Measurements from ENCODE around the gene FOXI2. TPM values are rescaled to one million over a fixed set of nuclear protein-coding genes. Genes with fewer than 3 reads are reported as not detected.

Gene FOXI2
- total RNA-seq (2014; rRNA removed; shearing (Covaris generic)), result not detected in 2 replicates

DNA sequence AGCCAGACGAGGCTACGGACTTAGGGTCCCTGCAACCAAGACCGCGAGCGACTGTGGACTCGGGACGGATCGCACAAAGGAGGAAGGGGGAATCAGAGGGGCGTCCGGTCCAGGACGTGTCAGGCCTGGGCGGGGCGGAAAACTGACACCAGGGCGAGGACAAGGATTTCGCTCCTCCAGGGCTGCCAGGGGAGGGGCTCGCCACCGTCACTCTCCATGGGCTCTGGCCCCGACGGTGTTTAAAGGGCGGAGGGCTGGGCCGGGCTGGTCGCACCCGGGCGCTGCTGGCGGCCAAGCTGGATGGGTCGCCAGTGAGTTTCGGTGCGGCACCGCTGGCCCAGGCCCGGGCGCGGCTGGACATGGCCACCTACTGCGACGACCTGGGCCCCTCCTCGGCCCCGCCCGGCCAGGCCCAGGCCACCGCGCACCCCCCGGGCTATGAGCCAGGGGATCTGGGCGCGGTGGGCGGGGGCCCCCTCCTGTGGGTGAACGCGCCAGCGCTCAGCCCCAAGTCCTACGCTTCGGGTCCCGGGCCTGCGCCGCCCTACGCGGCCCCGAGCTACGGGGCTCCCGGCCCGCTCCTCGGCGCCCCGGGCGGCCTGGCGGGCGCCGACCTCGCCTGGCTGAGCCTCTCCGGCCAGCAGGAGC lies at the start of gene FOXI2:
FOXI2 (plus strand) TSS at position 271 of the 648 bp plus-strand sequence; CDS start at position 360, 89 bp downstream.
- DNase-seq (ENCODE audit: low read depth), result no peak

DNA sequence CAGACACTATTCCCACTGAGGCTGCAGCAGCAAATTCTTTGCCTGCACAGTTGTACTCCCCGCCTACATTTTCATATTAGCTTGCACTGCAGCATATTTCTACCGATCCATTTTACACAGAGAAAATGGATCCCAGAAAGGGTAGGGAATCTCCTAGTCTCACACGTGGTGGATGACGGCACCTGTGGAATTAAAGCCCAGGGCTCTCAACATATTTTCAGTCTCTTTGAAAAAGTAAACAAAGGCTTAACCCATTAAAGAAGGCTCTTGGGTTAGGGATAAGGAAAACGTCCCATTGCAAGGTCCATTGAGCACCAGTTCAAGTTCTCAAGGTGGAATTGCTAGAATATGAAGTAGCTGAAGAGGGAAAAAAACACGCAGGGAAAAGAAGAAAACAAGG lies 49.4 kb upstream of the FOXI2 start:
- no peak for DNase-seq (ENCODE audit: low read depth)

DNA sequence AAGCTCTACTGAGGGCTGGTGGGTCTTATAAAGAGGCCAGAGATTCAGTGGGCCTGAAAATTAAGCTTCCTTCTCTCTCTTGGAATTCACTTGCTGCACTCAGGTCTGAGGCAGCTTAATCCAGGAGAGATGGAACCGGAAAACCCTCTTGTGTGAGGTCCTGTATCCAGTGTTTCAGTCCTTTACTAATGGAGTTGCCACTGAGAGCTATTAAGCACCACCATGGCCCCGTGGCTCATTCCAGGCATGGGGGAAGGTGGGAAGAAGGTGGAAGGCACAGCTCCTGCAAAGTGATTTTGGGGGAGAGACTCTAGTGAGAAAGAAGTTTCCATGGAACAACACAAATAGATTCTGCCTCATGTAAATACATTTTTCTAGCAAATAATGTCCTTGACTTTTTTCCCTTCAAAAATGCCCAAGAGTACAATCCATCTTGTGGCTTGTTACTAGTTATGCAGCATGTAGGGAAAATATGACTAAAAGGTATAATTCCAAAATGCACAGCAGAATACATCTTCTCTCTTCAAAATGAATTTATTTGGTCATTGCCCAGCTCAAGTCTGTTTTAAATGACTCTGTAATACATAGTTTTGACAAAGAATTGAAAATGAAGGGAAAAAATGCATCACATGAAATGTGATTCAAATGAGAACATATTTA lies 46.7 kb upstream of the FOXI2 start:
- no peak for DNase-seq (ENCODE audit: low read depth)

DNA sequence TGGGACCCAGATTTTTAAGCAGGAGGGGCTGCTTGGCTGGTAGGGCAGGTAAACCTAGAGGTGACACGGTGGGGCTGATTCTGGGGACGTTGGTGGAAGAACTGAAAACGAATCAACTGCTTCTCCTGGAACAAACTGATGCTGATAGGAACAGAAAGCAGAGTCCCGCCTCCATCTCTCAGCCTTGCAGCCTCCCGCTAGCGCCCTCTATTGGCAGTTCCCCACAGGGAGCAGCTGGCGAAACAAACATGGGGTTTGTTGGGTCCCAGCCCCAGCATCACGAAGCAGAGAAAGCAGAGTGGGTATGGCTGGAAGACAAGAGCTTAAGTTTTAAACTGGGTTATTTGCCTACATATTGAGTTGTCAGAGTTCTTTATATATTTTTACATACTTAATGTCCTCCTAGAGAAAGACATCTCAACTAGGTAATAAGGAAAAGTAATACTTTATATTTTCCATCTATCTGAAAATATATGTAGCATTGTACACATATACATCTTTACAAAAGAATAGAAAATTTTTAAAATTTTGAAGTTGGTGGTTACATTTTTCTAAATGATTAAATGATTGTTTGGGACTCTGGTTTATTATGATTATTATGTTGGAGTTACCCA lies 42.3 kb upstream of the FOXI2 start:
- DNase-seq (ENCODE audit: low read depth), result peak; percentile 45

DNA sequence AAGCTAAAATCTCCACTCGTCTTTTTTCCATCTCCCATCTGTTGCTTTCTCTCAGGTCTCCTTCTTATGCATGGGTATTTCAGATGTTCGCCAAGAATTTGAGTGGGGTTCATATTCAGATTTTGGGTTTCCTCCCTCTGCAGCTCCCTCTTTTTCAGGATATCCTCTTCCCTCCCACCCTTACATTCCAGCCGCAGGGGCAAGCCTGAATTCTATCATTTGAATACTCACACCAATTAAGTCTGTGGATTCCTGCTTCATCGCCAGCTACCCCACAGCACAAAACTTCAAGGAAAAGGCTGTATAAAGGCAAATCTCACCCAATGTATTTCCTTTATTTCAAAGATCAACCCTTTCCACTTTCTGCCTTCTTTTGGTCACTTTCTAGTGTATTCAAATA lies 41.6 kb upstream of the FOXI2 start:
- DNase-seq (ENCODE audit: low read depth), result no peak

DNA sequence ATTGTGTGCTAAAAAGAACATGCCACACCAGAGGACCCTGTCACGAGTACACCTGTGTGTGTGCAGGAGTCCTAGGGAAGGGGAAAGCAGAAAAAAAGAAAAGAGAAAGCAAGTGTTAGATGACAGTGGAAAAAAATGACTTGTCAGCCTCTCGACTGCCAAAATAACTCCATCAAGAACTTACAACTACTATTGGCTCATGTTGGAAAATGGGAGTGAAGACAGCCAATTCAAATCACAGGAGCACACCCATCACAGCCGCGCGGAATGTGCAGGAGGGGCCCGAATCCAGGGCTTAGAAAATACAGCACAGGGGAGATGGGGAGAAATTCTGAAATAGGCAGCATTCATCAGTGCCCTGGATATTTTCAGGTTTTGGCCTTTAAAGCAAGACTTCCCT lies 38.1 kb upstream of the FOXI2 start:
- no peak for DNase-seq (ENCODE audit: low read depth)

DNA sequence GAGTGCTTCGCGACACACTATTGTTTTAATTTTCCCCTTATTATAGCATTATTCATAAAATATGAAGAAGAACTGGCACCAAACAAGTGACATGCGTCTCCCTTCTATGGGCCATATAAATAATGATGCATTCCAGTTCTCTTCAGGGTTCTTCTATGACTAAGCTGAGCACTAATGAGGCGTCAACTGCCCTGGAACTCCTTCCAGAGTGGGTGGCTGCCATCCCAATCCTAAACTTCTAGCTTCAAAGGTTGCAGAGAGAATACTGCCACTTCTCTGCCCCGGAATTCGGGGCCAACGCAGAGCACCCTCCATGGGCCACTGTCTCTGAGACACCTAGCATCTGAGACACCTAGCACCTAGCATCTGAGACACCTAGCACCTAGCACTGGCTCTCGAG lies 37.7 kb upstream of the FOXI2 start:
- no peak for DNase-seq (ENCODE audit: low read depth)

DNA sequence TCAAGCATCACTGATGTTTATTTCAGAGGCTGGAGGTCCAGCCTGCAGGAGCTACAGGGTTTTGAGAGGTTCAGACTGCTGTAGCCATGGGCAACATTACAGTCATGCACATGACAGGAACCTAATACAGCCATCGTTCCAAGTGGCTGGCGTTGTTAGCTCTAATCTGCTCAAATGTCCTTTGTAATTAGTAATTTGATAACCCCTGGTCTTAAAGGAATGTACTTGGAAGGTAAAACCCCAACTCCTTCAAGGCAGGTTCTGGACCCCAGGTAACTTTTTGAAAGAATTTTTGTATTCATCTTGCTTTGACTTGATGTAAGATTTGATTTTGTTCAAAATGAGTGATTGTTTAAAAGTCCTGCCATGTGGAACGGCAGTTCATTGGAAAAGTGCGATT lies 34.7 kb upstream of the FOXI2 start:
- no peak for DNase-seq (ENCODE audit: low read depth)

DNA sequence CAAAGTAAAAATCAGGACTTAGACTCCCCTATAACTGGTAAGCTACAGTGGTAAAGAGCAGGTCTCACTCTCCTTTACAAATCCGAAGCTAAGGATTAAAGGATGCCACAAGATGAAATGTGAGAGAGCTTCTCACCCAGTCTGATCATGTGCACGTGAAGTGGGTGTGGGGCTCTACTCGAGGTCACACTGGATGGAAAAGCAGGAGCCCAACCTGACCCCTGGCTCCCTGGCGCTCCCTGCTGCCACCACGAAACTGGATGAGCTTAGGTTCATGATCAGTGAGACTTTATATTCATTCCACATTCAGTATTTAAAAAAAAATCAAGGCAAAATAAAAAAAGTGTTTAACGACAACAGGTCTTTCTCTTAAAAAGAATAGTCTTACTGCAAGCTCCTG lies 21.7 kb upstream of the FOXI2 start:
- no peak for DNase-seq (ENCODE audit: low read depth)

DNA sequence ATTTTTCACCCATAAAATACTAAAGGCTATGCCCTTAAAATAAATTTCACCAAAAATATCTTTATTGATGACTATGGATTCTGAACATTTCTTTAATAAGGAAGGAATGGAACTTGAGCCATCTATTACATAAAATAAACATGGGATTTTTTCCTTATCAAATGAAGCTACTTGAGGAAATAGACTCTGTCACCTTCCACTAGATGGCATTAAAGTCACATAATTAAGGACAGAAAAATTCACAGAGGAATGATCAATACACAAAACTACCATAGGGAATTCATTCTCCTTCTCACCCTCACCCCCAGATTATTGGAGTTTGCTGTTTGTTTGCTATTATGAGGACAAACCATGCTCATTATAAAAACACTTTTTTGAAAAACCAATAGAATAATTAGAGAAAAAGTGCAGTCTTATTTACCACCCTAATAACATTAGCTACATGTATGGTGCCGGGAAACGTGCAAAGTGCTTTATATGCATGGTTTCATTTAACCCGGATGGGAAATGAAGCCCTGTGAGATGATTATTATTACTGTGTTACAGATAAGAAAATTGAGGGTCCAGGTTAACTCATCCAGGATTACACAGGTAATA lies 21.1 kb upstream of the FOXI2 start:
- peak; percentile 22 for DNase-seq (ENCODE audit: low read depth)

DNA sequence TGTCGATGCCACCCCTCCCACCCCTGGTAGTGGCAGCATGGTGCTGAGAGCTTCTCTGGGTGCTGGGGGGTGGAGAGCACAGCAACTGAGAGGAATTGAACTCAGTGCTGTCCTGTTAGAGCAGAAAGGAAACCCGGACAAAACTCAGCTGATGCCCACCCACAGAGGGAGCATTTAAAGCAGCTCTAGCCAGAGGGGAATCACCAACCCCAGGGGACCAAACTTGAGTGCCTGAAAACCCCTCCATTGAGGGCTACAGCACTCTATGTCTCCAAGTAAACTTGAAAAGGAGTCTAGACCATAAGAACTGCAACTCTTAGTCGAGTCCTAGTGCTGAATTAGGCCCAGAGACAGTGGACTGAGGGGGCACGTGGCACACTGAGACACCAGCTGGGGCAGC lies 16.8 kb upstream of the FOXI2 start:
- DNase-seq (ENCODE audit: low read depth), result no peak

DNA sequence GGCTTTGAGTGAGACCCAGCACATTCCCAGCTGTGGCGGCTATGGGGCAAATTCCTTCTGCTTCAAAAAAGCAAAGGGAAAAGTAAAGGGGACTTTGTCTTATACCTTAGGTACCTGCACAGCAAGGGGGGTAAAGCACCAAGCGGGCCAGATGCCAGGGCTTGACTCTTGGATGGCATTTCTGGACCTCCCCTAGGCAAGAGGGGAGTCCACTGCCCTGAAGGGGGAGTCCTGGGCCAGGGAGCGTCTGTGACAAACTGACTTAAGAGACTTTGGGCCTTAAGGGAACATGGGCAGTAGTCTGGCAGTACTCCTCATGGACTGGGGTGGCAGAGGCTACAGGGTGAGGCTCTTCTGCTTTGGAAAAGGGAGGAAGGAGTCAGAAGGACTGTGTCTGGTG lies 16.1 kb upstream of the FOXI2 start:
- DNase-seq (ENCODE audit: low read depth), result no peak

DNA sequence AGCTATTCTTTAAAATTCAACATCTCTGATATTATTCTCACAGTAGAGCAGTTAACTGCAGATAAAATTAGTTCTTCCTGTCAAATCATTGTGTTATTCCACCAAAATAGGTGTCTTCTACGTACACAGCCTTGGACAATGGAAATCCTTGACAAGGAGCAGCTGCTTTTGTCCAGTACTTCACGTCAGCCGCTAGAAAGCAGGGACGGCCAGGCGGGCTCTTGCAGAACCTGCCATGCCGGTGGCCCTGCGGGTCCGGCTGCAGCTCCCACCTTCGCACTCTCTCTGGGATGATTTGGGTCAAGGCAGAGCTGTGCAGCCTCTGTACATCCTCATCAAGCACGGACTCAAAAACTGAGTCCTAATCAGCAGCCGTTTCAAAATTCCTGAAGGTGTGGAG lies 2.2 kb upstream of the FOXI2 start:
- no peak for DNase-seq (ENCODE audit: low read depth)

DNA sequence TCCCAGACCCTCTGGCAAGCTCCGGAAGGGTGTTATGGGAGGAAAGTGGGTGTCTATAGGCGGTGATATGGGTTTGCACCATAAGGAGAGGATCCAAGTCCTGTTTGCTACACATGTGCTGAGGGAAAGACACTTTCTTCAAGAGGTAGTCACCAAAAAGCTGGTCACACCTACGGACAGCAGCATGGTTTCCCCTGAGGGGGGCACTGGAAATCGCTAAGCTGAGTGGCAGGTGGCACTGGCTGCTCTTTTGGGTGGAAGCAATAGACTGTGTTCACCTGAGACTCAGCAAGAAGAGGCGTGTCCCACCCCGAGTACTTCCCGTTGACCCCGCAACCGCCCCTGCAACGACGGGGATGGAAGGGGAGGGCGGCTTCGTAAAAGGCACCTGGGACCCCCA lies 1.8 kb upstream of the FOXI2 start:
- DNase-seq (ENCODE audit: low read depth), result no peak

DNA sequence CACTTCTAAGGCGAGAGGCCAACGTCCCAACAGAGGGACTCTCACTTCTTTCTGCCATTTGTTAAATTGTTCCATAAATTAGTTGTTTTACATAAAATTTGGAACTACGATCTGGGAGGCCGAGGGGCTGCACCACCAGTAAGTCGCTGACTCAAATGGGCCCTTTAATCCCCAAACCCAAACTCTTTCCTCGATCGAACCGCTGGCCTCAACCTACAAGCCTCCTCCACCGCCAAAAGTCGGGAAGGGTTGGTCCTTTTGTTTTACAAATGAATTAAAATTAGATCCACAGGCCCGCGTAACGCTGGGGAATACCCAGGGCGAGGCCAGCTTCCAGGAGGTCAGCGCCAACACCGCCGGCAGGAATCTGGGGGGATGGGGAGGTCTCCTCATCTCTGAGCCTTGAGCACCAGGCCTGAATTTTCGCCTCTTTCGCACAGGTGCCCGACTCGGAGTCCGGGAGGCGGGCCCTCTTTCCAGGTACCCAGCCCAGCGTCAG lies 1.2 kb upstream of the FOXI2 start:
- DNase-seq (ENCODE audit: low read depth), result no peak

DNA sequence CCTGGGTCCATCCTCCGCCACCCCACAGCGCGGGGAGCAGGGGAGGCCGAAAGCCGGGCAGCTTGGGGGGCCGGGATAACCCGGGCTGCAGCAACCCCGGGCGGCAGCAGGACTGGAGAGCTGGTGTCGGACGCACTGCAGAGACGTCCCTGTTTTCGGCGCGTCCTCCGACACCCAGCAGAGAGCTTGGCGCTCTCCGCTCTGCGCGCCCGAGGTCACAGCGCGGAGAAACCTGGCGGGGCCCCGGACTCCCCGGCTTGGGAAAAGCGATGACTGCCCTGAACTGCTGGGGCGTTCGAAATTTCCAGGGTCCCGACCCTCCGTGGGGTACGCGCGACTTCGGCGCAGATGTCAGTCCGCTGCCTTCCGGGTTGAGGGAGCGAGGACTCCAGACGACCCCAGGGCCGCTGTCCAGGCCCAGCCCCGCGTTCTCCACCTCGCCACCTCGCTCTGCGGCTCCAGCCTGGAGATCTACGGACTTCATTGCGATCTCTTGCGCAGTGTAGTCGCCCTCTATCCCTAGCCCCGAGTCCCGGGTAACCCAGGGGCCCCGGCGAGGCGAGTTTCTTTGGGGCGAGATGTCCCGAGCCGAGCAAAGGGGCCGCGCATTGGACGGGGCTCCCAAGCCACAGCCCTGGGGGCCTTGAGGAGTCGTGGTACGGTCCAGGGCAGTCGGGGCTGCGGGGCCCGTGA lies 617 bp upstream of the FOXI2 start:
- no peak for DNase-seq (ENCODE audit: low read depth)

DNA sequence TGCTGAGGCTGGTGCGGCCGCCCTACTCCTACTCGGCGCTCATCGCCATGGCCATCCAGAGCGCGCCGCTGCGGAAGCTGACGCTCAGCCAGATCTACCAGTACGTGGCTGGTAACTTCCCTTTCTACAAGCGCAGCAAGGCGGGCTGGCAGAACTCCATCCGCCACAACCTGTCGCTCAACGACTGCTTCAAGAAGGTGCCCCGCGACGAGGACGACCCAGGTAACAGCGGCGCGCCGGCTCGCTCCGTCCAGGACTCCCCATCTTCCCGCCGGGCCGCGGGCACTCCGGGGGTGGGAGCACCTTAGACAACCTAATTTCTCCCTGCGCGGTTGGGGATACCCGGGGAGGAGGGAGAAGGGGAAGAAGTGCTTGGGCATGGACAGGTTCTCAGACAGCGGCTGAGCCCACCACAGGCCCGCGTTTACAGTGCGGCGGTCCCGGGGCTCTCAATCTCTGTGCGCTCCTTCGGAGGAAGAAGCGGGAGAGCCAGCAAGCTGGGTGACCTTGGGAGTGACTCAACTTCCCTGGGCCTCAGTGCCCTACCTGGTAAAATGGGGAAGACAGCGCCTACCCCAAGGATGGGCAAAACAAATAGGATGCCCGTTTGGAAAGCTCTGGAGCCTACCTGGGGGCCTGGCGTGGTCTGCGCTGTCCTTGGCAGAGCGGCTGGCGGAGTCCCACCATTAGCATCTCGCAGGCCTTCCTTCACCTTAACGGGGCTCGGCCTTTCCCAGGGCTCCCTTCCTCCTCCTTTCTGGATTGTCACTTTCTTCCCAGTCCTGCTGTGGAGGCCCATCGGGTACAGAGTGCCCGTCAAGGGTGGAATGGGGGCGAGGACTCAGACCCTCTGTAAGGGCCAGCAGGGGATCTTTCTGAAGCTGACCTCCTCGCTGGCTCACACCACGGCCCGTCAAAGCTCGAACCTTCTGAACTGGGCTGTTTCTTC lies 852 bp downstream of the FOXI2 start:
- no peak for DNase-seq (ENCODE audit: low read depth)

DNA sequence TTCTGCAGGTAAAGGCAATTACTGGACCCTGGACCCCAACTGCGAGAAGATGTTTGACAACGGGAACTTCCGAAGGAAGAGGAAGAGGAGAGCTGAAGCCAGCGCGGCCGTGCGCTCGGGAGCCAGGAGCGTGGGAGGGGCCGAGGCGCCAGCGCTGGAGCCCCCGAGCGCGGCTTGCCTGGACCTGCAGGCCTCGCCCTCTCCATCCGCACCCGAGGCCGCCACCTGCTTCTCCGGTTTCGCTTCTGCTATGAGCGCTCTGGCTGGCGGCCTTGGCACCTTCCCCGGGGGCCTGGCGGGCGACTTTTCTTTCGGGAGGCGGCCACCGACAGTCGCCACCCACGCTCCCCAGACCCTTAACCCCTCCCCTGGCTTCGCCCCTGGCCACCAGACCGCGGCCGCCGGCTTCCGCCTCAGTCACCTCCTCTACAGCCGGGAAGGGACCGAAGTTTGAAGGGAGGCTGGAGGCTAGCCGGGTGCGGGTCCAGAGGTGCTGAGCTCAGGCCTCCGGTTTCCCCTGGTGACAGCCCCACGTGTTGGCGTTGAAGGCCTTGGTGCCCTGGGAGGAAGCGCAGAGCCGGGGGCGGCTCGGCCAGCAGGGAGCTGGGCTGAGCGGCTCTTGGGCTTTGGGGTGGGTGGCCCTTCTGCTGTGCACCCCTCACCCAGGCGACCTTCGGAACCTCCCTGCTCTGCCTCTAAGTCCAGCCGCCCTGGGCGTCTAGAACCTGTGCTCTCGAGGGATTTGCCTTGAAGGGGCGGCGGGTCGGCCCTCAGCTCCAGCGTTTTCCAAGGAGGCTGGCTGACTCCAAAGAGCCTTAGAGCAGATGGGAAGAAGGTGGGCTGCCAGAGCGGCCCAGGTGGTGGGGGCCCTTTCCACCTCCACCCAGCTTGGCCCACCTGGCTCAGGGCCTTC lies 1.8 kb downstream of the FOXI2 start:
- DNase-seq (ENCODE audit: low read depth), result no peak

DNA sequence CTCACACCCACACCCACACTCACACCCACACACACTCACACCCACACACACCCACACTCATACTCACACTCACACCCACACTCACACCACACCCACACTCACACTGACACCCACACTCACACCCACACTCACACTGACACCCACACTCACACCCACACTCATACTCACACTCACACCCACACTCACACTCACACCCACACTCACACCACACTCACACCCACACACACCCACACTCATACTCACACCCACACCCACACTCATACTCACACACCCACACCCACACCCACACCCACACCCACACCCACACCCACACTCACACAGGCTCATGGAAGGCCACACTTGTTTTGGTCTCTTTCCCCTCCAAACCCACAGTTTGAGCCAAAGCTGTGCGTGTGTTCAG lies 2.9 kb downstream of the FOXI2 start:
- no peak for DNase-seq (ENCODE audit: low read depth)

DNA sequence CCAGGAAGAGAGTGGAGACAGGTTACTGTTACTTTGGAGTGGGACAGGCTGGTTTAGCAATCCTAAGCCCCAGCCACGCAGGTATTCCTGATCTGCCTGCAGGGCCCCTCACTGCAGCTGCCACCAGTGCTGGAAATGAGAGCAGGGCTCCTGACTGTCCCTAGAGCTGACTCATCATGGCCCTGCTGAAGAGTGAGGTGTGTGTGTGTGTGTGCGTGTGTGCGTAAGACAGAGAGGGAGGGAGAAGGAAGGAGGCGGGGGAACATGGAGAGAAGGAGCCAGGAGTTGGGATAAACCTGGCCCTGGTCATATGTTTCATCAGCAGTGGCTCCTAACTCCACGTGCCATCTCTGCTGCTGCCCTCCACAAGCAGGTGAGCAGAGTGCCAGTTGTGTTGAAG lies 3.6 kb downstream of the FOXI2 start:
- DNase-seq (ENCODE audit: low read depth), result peak; percentile 11
